HG02852 (cell line): ENCODE measurements around the gene SGK2.

Experiments
- ATAC-seq: cut with Tn5 transposase; IDR thresholded peaks from one replicate; pipeline ENCODE4 v1.9.1; 2021; ENCODE audit warnings: mild to moderate bottlenecking, moderate library complexity; ENCODE audit not compliant: unreplicated experiment

SGK2 gene

DNA sequence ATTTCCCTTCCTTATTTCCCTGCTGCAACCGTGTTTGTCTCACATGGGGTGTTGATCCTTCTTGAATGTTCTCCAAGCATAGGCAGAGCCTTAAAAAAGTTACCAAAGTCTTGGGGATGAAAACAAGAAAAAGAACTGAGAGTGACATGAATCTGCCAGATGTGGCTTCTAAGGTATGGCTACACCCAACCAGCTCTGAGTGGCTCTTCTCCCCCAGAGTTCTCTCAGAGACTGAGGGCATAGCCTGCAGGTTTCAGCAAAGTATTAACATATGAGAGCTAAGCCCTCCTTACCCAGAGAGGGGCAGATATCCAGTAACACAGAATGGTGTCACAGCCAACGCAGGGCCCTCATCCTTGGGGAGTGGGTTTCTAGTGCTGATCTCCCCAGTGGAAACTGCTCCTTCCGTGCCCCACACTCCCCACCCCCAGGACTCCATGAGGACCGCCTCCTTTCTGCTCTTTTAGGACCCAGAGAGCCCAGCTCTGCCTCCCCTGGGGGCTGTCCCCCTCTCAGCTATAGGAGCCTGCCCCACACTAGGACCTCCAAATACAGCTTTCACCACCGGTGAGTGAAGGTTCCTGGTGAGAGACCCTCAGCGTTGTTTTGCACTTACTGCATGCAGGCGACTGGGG lies 23.3 kb upstream of the SGK2 start:
- no peak for ATAC-seq

DNA sequence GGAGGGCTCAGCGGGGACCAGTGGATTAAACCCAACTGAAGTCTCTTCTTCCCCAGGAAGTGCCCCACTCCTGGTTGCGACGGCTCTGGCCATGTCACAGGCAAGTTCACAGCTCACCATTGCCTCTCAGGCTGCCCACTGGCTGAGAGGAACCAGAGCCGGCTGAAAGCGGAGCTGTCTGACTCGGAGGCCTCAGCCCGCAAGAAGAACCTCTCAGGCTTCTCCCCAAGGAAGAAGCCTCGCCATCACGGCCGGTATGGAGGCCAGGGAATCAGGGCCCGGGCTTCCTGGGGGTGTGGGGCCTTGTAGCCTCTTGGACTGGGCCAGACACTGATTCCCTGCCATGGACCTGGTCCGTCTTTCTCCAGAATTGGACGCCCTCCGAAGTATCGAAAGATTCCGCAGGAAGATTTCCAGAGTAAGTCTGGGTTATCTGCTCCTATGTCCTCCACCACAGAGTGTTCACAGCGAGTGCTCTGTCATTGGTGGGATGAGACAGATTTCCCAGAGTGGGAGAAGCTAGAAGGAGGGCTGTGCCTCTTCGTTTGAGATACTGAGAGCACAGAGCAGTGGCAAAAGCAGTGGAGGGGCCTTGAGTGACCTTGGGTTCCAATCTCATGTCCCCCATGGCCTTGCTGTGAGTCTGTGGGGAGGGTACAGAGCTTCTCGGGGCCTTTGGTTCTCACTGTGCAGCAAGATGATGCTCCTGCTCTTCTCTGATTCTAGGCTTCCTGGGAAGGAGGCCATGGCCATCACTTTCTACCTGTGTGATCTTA lies 22.6 kb upstream of the SGK2 start:
- no peak for ATAC-seq

DNA sequence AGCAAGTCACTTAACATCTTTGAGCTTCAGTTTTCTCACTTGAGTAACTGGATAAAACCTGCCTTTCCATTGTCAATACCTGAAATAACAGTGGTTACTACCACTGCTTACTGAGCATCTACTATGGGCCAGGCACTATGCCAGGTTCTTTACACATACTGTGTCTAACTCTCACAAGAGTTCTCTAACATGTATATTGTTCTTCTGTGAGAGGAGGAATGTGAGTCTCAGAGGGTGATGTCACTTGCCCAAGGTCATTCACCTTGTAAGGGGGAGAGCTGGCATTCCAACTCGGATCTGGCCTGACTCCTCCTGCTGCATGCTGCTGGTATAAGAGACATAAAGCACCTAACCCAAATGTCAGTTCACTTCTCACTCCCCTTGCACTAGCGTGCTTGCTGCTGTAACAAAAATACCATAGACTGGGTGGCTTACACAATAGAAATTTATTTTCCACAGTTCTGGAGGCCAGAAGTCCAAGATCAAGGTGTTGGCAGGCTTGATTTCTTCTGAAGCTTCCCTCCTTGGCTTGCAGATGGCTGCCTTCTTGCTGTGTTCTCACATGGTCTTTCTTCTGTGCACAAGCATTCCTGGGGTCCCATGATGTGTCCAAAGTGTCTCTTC lies 21.9 kb upstream of the SGK2 start:
- no peak for ATAC-seq

DNA sequence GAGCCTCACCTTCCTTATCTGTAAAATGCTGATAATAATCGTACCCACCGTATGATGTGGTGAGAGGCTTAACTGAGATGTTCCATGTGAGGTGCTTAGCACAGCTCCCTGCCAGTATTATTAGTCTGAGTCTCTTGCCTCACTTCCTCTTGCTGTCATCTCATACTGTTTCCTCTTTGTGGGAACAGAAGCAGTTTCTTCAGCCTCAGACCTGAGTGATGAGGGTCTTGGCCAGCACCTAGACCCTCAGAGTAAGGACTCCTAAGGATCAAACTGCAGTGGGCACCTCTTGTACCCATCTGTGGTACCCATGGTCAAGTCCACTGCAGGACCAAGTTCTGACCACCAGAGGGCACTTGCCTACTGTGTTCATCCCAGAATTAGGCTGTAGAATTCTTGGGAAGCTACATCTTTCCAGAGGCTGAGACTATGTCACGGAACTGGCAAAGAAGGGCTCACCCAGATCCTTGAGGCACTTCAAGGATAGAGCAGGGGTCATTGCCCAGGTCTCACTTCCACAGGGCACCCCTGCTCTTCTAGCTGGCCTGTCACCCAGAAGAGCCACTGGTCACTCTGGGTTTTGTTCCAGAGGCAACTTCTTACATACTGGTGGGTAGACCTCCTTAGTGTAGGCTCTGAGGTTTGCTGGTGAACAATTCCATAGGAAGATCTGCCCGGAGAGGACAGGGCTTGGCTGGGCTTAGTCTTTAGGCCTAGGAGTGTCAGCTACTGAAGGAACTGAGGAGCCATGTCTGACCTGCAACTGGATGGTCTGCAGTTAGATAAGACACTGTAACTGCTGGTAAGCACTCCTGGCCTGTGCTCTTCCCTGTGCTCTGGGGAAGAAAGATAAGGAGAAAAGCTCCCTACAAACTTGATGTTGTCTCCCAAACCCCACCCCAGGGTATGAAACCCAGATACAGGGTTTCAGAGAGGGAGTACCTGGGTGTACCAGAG lies 20.6 kb upstream of the SGK2 start:
- ATAC-seq, result no peak

DNA sequence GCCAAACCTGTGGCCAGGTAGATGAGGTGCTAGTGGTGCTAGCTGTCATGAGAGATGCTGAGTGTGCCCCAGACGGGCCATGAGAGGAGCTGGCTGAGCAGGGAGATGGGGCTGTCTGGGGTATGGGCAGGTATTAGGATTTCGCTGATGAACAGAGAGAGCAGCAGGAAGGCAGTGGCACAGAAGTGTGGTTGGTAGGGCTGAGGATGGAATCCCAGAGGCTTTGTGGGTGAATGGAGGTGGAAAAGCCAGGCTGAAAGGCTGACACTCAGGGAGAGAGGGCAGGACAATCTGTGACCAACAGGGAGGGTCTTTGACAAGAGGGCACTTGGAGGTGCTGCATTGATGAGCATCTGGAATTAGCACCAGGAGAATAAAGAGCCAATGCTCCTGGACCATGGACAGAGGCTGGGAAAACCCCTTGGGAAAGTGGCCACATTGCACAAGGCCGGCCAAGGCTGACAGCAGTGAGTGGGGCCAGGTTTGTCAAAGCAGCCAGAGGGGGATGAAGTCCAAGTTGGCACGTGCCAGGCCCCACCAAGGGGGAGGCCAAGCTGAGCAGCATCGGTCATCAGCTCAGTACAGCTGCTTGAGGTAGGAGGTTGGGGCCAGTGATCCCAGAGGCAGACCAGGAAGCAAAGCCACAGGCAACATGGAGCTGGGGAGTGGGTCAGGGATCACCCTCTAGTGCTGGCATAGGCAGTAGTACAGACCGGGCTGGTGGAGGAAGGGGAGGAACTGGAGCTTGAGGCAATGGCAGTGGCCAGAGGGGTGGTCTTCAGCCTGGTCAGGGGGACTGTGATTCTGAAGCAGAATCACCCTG lies 19.7 kb upstream of the SGK2 start:
- ATAC-seq, result no peak

DNA sequence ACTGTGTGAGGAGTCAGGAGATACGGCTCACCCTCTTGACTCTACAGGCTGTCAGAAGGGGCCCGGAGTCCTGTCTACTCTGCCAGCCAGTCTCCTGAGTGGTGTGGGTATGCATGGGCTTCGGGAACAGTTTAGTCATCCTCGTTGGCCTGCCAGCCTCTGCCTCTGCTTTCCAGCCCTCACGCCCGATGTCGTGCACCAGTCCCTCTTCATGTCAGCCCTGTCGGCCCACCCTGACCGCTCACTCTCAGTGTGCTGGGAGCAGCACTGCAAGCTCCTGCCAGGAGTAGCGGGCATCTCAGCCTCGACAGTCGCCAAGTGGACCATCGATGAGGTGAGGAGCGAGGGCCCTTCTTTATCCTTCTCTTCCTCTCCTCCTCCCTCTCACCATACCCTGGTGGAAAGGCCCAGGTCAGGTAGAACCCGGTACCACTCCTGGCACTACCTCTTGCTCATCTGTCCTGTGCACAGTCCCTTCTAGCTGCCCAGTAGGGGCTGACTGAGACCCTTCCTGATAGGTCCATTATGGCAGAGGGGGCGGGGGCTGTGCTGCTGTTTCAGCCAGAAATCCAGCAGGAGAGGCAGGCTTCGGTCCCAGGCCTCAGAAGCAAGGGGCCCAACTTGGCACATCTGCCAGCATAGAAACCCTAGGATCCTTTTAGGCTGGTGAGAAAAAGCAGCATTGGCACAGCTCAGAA lies 18.7 kb upstream of the SGK2 start:
- ATAC-seq, result no peak

DNA sequence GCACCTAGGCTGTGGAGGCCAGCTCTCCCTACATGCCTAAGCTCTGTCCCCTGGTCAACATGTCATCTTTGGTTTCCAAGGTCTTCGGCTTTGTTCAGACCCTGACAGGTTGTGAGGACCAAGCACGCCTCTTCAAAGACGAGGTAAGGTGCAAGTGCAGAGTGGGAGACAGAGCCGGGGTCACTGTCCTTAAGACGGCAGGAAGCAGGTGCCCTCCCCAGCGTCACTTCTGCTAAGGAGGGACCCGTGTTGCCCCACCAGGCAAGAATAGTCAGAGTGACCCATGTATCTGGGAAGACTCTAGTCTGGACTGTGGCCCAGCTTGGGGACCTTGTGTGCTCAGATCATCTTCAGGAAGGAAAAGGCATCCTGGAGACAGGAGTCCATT lies 18.2 kb upstream of the SGK2 start:
- ATAC-seq, result no peak

DNA sequence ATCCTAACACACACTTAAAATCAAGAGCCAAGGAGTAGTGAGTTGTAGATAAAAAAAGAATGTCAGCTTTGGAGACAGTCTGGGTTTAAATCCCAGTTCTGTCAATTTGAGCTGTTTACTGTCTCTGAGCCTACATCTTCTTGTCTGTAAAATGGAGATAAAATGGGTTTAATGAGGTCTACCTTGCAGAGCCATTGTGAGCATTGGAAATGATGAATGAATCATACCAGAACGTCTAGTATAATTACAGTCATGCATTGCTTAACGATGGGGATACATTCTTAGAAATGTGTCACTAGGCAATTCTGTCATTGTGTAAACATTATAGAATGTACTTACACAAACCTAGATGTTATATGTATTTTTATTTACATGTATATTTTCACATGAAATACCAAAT lies 17.6 kb upstream of the SGK2 start:
- ATAC-seq, result no peak

DNA sequence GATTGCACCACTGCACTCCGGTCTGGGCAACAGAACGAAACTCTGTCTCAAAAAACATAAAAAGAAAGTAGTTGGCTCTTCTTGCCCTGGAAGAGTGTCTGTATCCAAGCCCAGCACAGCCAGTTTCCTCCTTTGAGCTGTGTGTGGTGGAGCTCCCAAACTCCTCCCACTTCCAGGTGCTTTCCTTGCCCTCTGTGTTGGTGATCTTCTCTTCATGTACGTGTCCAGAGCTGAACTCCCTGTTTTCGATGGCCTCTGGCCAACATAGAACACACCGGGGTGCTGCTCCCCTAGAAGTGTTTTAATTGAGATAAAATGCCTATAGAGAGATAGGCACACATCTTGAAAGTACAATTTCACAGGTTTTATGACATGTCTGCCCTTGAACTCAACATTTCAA lies 16.7 kb upstream of the SGK2 start:
- no peak for ATAC-seq

DNA sequence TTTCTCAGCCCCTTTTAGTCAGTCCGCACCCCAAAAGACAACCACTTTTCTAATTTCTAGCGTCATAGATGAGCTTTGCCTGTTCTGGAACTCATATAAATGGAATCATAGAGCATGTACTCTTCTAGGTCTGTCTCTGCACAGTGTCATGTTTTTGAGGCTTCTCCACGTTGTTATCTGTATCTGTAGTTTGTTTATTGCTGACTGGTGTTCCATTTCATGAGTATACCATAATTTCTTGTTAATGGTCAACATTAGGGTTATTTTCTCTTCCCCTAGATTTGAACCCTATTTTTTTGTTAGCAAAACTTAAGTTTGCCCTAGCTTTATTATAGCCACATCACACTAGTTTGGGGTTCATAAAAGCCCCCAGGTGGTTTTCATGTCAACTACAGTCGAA lies 16.2 kb upstream of the SGK2 start:
- ATAC-seq, result no peak

DNA sequence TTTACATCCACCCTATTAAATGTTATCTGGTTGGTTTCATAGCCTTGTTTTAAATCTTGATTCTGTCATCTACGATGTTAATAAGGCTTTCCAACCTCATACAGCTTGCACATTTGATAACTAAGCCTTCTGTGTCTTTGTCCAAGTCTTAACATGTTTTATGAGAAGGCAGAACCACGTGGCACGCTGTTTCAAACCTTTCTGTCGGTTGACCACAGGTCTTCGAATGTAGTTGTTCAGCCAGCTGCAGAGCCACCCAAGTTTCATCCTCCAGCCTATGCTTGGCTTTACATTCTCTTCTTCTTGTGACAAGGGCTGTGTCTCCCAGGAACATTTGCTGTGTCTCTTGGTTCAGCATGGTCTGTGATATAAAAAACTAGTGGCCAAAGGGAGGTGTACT lies 15.7 kb upstream of the SGK2 start:
- no peak for ATAC-seq

DNA sequence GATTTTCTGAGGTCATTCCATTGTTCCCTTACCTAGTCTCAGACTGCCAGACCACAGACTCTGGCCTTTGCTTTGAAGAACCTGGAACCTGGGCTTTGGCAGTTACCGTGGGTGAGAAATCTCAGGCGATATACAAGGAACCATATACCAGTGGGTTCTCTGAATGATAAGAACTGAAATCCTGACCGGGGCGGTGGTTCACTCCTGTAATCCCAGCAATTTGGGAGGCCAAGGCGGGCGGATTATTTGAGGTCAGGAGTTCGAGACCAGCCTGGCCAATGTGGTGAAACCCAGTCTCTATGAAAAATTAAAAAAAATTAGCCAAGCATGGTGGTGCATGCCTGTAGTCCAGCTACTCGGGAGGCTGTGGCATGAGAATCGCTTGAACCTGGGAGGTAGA lies 14.3 kb upstream of the SGK2 start:
- no peak for ATAC-seq

DNA sequence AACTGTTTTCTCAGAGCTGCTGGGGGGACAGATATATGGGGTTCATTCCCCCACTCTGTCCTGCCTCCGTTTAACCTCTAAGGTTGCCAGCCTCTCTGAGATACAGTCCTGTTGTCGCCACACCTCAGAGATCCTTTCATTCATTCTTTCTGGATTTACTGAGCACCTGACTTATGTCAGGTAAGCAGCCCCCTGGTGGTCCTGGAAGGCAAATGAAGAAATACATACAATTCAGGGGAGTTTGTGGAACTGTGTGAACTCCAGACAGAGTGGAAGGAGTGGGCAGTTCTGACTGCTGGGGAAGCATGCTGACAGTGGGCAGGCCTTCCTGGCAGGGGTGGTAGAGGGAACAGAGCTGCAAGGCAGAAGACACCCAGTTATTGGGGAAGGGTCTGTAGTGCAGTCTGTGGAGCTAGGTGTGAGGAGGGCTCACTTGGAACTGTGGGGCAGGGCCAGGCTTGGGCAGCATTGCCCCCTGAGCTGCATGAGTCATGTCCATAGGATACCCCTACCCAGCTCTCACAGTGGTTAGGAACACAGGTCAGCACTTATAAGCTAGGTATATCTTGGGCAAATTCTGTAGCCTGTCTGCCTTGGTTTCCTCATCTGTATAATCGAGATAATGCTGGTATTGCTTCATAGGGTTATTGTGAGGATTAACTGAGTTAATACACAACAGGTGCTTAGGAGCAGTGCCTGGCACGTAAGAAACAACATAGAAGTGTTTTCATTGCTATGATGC lies 12.8 kb upstream of the SGK2 start:
- no peak for ATAC-seq

DNA sequence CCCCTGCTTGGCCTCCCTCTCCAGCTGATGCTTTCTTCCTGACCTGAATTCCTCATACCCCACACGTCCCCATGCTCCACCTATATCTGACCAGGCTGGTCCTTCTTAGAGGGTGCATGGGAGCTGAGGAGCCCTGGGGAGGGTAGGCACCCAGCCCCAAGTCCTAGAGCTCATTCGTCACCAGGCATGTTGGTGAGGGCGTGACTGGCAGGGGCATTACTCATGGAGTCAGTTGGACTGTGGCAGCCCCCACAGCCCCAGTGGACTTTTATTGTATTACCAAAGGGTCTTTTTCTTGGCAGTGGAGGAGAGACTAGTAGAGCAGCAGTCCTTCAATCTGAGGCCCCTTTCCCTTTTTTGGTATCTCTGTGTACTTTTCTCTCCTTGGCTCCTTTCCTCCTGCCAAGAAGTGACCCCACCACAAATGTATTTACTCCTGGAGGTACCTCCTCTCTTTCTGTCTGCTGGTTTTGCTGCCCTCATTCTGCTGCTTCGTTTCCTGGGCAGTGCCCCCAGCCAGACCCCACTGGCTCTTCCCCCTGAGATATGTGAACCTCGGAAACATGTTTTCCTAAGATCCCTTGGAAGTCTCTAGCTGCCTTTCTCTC lies 10.4 kb upstream of the SGK2 start:
- ATAC-seq, result no peak

DNA sequence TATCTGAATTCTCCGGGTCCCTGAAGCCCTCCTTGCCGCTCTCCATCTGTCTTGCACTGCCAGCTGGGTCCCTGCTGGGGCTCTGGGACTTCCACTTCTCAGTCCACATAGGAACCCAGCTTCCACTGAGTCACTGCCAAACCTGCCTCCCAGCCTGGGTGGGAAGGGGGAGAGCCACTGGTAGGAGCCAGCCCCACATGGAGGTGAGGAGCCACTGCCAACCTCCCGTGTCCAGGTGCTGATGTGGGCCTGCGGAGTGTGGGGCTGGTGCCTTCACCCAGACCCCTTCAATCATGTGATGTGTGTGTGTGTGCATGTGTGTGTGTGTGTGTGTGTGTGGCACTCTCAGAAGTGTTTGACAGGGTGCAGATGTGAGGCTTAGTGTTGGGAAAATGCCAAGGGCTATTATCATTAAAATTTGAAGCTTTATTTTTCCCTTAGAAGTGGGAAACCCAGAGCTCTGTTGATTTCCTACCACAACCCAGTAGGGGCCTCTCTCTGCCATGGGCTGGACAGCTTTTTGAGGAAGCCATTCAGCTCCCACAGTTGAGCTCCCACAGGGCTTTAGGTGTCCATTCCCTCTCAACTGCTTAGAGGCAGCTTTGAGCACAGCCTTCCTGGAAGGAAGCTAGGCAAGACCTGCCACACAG lies 9.3 kb upstream of the SGK2 start:
- ATAC-seq, result no peak

DNA sequence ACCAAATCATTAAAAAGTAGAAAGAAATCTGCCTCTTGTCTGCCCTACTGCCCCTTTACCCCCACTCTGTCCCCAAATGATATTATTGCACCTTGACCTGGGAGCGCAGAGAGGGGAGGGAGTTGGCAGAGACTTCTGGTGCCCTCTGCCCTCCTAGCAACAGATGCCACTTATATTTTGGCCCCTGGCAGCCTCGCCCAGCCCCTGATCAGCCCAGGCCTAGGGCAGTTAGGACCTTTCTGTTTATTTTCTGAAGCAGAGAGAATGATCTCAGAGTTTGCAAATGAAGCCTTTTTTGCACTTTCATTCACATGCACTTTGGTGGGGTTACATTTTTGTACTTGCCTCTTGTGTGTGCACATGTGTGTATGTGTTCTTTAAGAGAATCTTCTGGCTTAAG lies 8.4 kb upstream of the SGK2 start:
- no peak for ATAC-seq

DNA sequence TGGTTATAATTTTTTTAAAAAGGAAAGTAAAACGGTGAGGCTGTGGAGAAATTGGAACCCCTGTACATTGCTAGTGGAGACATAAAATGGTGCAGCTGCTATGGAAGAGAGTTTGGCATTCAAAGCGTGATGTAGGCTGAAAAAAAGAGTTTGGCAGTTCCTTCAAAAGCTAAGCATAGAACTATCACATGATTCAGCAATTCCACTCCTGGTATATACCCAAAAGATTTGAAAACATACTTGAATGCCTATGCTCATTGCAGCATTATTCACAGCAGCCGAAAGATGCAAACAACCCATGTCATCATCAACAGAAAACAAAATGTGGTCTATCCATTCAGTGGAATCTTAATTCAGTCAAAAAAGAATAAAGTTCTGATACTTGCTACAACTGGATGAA lies 4.5 kb upstream of the SGK2 start:
- ATAC-seq, result no peak
